ENCODE measurements around the gene NPR1. TPM values are rescaled to one million over a fixed set of nuclear protein-coding genes. Genes with fewer than 3 reads are reported as not detected.
"Not testable (repeated sequence)": the region's sequence is repeated elsewhere in the genome, so short reads cannot be mapped to it uniquely, and the experiment has no call there.

NPR1 gene
- total RNA-seq, 3 donors from 2014 or later (not counting 1 experiment from before 2014, with no cell fraction given) = not detected

DNA sequence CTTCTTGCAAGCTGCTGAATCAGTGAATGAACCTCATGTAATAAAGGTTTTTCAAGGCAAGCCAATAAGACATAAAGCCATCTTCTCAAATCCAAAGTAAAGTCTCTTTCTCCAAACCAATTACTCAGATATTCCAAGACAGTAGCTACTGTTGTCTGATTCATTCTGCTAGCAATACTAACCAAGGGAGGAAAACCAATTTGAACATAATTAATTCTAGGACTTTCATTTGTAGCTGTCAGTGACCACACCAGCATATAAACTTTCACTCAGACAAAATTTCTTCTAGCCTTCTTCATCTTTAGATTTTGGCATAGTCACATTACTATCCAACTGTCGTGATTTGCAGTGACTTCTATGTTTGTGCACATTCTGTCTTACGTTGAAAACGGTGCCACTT is 38.8 kb downstream of the NPR1 start:
- intact Hi-C loops (cut with micrococcal nuclease) = no loop called here
- no peaks in the 10 kb centered on the region for H3K4me1 Mint-ChIP-seq
- no peaks in the 10 kb centered on the region for H3K9me3 ChIP-seq (ENCODE audit: control insufficient read depth, insufficient read depth, low read length)
- no peak overlapping the region for H3K27ac Mint-ChIP-seq
- 60% methylated on average over 3 of the region's 3 CpGs for WGBS (ENCODE audit: insufficient coverage)
- H3K36me3 Mint-ChIP-seq = no peaks in the 10 kb centered on the region
- no peaks in the 10 kb centered on the region for H3K36me3 ChIP-seq (ENCODE audit: control insufficient read depth, insufficient read depth, low read length)
- no peak overlapping the region for H3K4me3 ChIP-seq (ENCODE audit: low read length)
- DNase-seq (no peak), ATAC-seq (no peak)
- H3K4me1 ChIP-seq (ENCODE audit: control insufficient read depth, insufficient read depth, low read length) = no peaks in the 10 kb centered on the region
- no peaks in the 10 kb centered on the region for H3K27me3 ChIP-seq (ENCODE audit: control insufficient read depth, insufficient read depth, low read length)
- peaks cover 0 to 7% of the 10 kb centered on the region in 2 donors for H3K27me3 Mint-ChIP-seq (ENCODE audit: low read depth in 2 of 2)
- no peak overlapping the region for H3K27ac ChIP-seq (ENCODE audit: low read length)
- H3K4me3 Mint-ChIP-seq = no peak overlapping the region
- no peaks in the 10 kb centered on the region for H3K9me3 Mint-ChIP-seq
- TF ChIP-seq CTCF (IDR thresholded peaks at IDR 0.05) = no peak

DNA sequence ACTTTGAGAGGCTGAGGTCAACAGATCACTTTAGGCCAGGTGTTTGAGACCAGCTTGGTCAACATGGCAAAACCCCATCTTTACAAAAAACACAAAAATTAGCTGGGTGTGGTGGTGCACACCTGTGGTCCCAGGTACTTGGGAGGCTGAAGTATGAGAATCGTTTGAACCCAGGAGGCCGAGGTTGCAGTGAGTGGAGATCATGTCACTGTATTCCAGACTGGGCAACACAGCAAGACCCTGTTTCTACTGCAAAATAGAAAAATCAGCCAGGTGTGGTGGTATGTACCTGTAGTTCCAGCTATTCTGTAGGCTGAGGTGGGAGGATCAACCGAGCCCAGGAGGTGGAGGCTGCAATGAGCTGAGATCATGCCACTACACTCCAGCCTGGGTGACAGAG is 45.2 kb downstream of the NPR1 start:
- intact Hi-C loops (cut with micrococcal nuclease) = no loop called here

GRCh38 chr1:153724634-153725033 is 46.1 kb downstream of the NPR1 start:
- not testable (repeated sequence) for H3K27ac Mint-ChIP-seq; H3K4me3 Mint-ChIP-seq; H3K36me3 Mint-ChIP-seq; H3K36me3 ChIP-seq (ENCODE audit: control insufficient read depth, insufficient read depth, low read length); H3K4me3 ChIP-seq (ENCODE audit: low read length); H3K27me3 ChIP-seq (ENCODE audit: control insufficient read depth, insufficient read depth, low read length); H3K4me1 Mint-ChIP-seq; H3K9me3 Mint-ChIP-seq; H3K27ac ChIP-seq (ENCODE audit: low read length); H3K27me3 Mint-ChIP-seq (ENCODE audit: low read depth in 2 of 2); H3K9me3 ChIP-seq (ENCODE audit: control insufficient read depth, insufficient read depth, low read length); DNase-seq; ATAC-seq
- WGBS (ENCODE audit: insufficient coverage) = 89% methylated on average over 4 of the region's 4 CpGs
- intact Hi-C loops (cut with micrococcal nuclease) = loop anchor here (5.0 kb wide), 1 partner anchor 53 kb away; the partner anchor contains the start of gene SLC27A3
- H3K4me1 ChIP-seq (ENCODE audit: control insufficient read depth, insufficient read depth, low read length) = peaks cover 18% of the 10 kb centered on the region

More for the DNA sequence above, 45.2 kb downstream of the NPR1 start:
- H3K4me3 Mint-ChIP-seq = no peak overlapping the region
- DNase-seq = no peak
- 94% methylated on average over 3 of the region's 3 CpGs for WGBS (ENCODE audit: insufficient coverage)
- H3K4me1 Mint-ChIP-seq = no peaks in the 10 kb centered on the region
- H3K27me3 ChIP-seq (ENCODE audit: control insufficient read depth, insufficient read depth, low read length) = no peaks in the 10 kb centered on the region
- no peaks in the 10 kb centered on the region for H3K36me3 Mint-ChIP-seq
- no peaks in the 10 kb centered on the region for H3K9me3 Mint-ChIP-seq
- H3K4me1 ChIP-seq (ENCODE audit: control insufficient read depth, insufficient read depth, low read length) = peaks cover 10% of the 10 kb centered on the region
- no peak for ATAC-seq
- H3K36me3 ChIP-seq (ENCODE audit: control insufficient read depth, insufficient read depth, low read length) = no peaks in the 10 kb centered on the region
- TF ChIP-seq CTCF (IDR thresholded peaks at IDR 0.05) = no peak
- H3K4me3 ChIP-seq (ENCODE audit: low read length) = no peak overlapping the region
- no peak overlapping the region for H3K27ac Mint-ChIP-seq
- no peaks in the 10 kb centered on the region for H3K27me3 Mint-ChIP-seq (ENCODE audit: low read depth in 2 of 2)
- H3K27ac ChIP-seq (ENCODE audit: low read length) = no peak overlapping the region
- H3K9me3 ChIP-seq (ENCODE audit: control insufficient read depth, insufficient read depth, low read length) = no peaks in the 10 kb centered on the region

- Mint-ChIP-seq H3K27me3 (ENCODE audit: low read depth in 2 of 2) (no peaks in the 10 kb centered on the region), H3K4me1 (peaks cover 7 to 13% of the 10 kb centered on the region in 2 donors), H3K9me3 (no peaks in the 10 kb centered on the region), H3K4me3 (peak within 1 kb of the TSS; percentile 93), H3K36me3 (no peaks in the 10 kb centered on the region), H3K27ac (peak within 1 kb of the TSS; percentile 89 to 91)
- no peaks in the 10 kb centered on the region for H3K9me3 ChIP-seq (ENCODE audit: control insufficient read depth, insufficient read depth, low read length)
- H3K4me1 ChIP-seq (ENCODE audit: control insufficient read depth, insufficient read depth, low read length) = peaks cover 18% of the 10 kb centered on the region
- H3K27ac ChIP-seq (ENCODE audit: low read length) = peak within 1 kb of the TSS; percentile 95
- no peak for TF ChIP-seq CTCF (IDR thresholded peaks at IDR 0.05)
- intact Hi-C loops (cut with micrococcal nuclease) = loop anchor here (5.0 kb wide), 1 partner anchor 50 kb away; the partner anchor contains the start of gene SLC27A3
- H3K27me3 ChIP-seq (ENCODE audit: control insufficient read depth, insufficient read depth, low read length) = no peaks in the 10 kb centered on the region
- ATAC-seq (peak; percentile 97 to 100 (median 98)), DNase-seq (peak; percentile 96 to 100)
- WGBS (ENCODE audit: insufficient coverage) = under 1% methylated on average over 37 of the region's 49 CpGs
- no peaks in the 10 kb centered on the region for H3K36me3 ChIP-seq (ENCODE audit: control insufficient read depth, insufficient read depth, low read length)
- H3K4me3 ChIP-seq (ENCODE audit: low read length) = peak within 1 kb of the TSS; percentile 79
Measured at GRCh38 chr1:153727463-153728304, 49.2 kb downstream of the NPR1 start, which contains the start of gene INTS3. Gene INTS3 (plus strand): TSS chr1:153728050. CDS start chr1:153728635, 585 bp downstream.

All from natural killer cell (primary cell).